Fibroblast of lung (primary cell): ENCODE measurements around the gene LAMB1. TPM values are rescaled to one million over a fixed set of nuclear protein-coding genes. Genes with fewer than 3 reads are reported as not detected.

Experiments
- DNase-seq, 2 donors: peaks; one replicate each; pipeline versions ENCODE4 v3.0.0 to v3.0.0-alpha.2; 2010; ENCODE audit warnings: low read depth in 2 of 2
- H2AFZ ChIP-seq: 2 replicates; pipeline ENCODE4 v1.5.1; 2012; ENCODE audit warnings: low read length, control low read depth, inconsistent platforms
- H3K27ac ChIP-seq: 2 replicates; pipeline ENCODE4 v1.5.1; 2011; ENCODE audit warnings: low read length, control low read depth; ENCODE audit not compliant: insufficient read depth
- H3K27me3 ChIP-seq: 2 replicates; pipeline ENCODE4 v1.5.1; 2011; ENCODE audit warnings: mild to moderate bottlenecking, low read length; ENCODE audit not compliant: control insufficient read depth, insufficient read depth
- H3K36me3 ChIP-seq: 2 replicates; pipeline ENCODE4 v1.5.1; 2011; ENCODE audit warnings: low read length; ENCODE audit not compliant: control insufficient read depth, insufficient read depth
- H3K4me1 ChIP-seq: 2 replicates; pipeline ENCODE4 v1.5.1; 2011; ENCODE audit warnings: low read length; ENCODE audit not compliant: control insufficient read depth, insufficient read depth; ENCODE audit errors: extremely low read depth
- H3K4me2 ChIP-seq: 2 replicates; pipeline ENCODE4 v1.5.1; 2011; ENCODE audit warnings: low read length, control low read depth; ENCODE audit not compliant: insufficient read depth; ENCODE audit errors: extremely low read depth
- H3K4me3 ChIP-seq, 4 experiments: fragments of 200-600 bp in 1 of 4; sonication (generic) in 1 of 4; replicated peaks in 1 of 4; 2 replicates each; pipeline ENCODE4 v1.5.1; 2011 to 2016; ENCODE audit warnings: low read length in 4 of 4, low read depth in 3 of 4, mild to moderate bottlenecking in 3 of 4, control low read depth in 2 of 4, inconsistent platforms in 1 of 4, mixed read lengths in 1 of 4; ENCODE audit not compliant: insufficient read depth in 1 of 4; ENCODE audit errors: control extremely low read depth in 1 of 4
- H3K79me2 ChIP-seq: 2 replicates; pipeline ENCODE4 v1.5.1; 2012; ENCODE audit warnings: mild to moderate bottlenecking, low read length, inconsistent platforms; ENCODE audit not compliant: control insufficient read depth, insufficient read depth
- H3K9ac ChIP-seq: 2 replicates; pipeline ENCODE4 v1.5.1; 2011; ENCODE audit warnings: mild to moderate bottlenecking, low read length, control low read depth; ENCODE audit not compliant: insufficient read depth
- H3K9me3 ChIP-seq: 2 replicates; pipeline ENCODE4 v1.5.1; 2012; ENCODE audit warnings: low read depth, low read length; ENCODE audit not compliant: control insufficient read depth, insufficient read depth
- H4K20me1 ChIP-seq: 2 replicates; pipeline ENCODE4 v1.5.1; 2011; ENCODE audit warnings: low read length; ENCODE audit not compliant: control insufficient read depth, insufficient read depth; ENCODE audit errors: extremely low read depth
- CTCF ChIP-seq, 2 donors: IDR thresholded peaks in 1 of 2; conservative IDR thresholded peaks in 1 of 2; 1 replicate in 1 of 2; 2 replicates in 1 of 2; pipeline ENCODE4 v1.5.1; 2011 to 2012; ENCODE audit warnings: low read length in 2 of 2, control low read depth in 1 of 2, inconsistent platforms in 1 of 2, low read depth in 1 of 2, mild to moderate bottlenecking in 1 of 2
- EZH2 ChIP-seq: IDR thresholded peaks from 2 replicates; pipeline ENCODE4 v1.5.1; 2012; ENCODE audit warnings: low read length, control low read depth, mild to moderate bottlenecking; ENCODE audit errors: missing control alignments
- polyA plus RNA-seq, 2 donors: library from polyadenylated mRNA; depleted of rRNA in 1 of 2; stranded (reverse) in 1 of 2; unstranded in 1 of 2; fragments of >200 nt; gene quantifications; 2 replicates each; pipeline ENCODE4 v1.2.1, GENCODE V29; 2011 to 2012; ENCODE audit warnings: missing spikeins in 1 of 2
- total RNA-seq: library from RNA; depleted of rRNA; stranded (reverse); fragments of >200 nt; gene quantifications from 2 replicates; pipeline ENCODE4 v1.2.1, GENCODE V29; 2014

LAMB1 gene
- total and polyA plus RNA-seq, 2 donors (not counting 1 experiment from before 2014, with no cell fraction given) = 428 to 516 TPM

DNA sequence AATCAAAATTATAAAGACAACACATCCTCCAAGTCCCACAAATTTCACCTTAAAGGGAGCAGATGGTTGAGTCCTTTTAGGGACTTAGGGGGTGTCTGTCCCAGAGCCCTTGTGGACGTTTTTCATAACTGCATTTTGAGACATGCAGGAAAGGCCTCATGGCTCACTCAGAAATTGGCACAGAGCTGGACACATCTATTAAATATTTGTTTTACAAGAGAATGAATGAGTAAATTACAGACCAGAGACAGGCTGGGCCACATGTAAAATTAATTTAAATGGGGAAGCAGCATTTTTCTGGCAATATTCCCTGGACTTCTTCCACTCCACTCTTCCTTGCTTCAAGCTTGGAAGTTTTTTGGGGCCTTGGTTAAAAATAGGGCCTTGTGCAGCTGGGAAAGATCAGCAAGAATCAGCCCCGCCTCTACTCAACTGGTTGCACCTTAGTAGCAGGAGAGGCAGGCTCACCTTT is 20.0 kb downstream of the LAMB1 start:
- no peaks in the 10 kb centered on the region for H3K9me3 ChIP-seq
- no peak overlapping the region for H3K4me3 ChIP-seq
- no peak overlapping the region for H3K9ac ChIP-seq
- peak; percentile 65 to 91 for DNase-seq
- H3K79me2 ChIP-seq = peaks cover 2% of the 10 kb centered on the region
- H3K36me3 ChIP-seq = peaks cover 18% of the 10 kb centered on the region
- no peaks in the 10 kb centered on the region for H4K20me1 ChIP-seq
- H2AFZ ChIP-seq = no peak overlapping the region
- no peak overlapping the region for H3K27ac ChIP-seq
- no peak for TF ChIP-seq EZH2
- peak; percentile 40 to 45 for TF ChIP-seq CTCF (conservative IDR thresholded peaks at IDR 0.05 in 1 of 2, IDR thresholded peaks at IDR 0.05 in 1 of 2; ENCODE audit: low read depth in 1 of 2, low read length in 2 of 2)
- no peak overlapping the region for H3K4me2 ChIP-seq
- H3K4me1 ChIP-seq = peaks cover 3% of the 10 kb centered on the region
- no peaks in the 10 kb centered on the region for H3K27me3 ChIP-seq

DNA sequence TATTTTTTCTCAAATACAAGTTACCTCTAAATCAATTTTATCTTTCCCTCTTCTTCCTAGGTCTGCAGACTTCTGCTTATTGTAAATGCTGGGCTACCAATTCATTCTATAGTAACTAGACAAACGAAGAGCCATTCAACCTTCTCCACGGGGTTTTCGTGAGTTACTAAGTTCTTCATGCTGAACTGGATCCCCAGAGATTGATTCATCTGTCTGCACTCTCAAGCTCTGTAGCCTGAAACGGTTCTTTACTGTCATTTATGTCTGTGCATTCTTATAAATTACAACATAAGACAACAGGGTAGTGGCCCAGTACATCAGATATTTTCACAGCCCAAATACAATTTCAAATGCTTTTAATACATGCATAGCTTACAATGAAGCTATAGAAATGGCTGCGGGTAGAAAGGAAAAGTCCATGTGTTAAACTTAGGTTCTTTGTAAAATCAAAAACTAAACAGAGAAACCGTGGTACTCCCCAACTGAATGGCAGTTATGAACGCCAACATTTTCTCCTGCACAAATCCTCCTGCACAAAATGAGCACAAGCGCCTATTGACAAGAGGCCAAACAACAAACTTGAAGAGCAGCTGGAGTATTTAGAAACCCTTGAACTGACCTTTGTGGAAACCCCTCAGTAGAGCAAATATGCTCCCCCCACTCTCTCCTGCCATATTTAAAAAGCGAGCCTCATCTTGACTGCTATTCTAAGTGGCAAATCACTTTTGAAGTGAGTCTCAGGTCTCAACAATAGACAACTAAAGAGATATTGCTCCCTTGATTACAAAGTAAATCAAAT is 20.7 kb downstream of the LAMB1 start:
- H3K79me2 ChIP-seq = peaks cover 2% of the 10 kb centered on the region
- peaks cover 3% of the 10 kb centered on the region for H3K4me1 ChIP-seq
- H3K4me2 ChIP-seq = no peak overlapping the region
- peaks cover 24% of the 10 kb centered on the region for H3K36me3 ChIP-seq
- no peak for DNase-seq
- H3K4me3 ChIP-seq = no peak overlapping the region
- H3K27me3 ChIP-seq = no peaks in the 10 kb centered on the region
- H4K20me1 ChIP-seq = no peaks in the 10 kb centered on the region
- H3K27ac ChIP-seq = no peak overlapping the region
- no peak overlapping the region for H2AFZ ChIP-seq
- no peaks in the 10 kb centered on the region for H3K9me3 ChIP-seq
- TF ChIP-seq EZH2 = no peak
- TF ChIP-seq CTCF (conservative IDR thresholded peaks at IDR 0.05 in 1 of 2, IDR thresholded peaks at IDR 0.05 in 1 of 2; ENCODE audit: low read depth in 1 of 2, low read length in 2 of 2) = no peak
- H3K9ac ChIP-seq = no peak overlapping the region

DNA sequence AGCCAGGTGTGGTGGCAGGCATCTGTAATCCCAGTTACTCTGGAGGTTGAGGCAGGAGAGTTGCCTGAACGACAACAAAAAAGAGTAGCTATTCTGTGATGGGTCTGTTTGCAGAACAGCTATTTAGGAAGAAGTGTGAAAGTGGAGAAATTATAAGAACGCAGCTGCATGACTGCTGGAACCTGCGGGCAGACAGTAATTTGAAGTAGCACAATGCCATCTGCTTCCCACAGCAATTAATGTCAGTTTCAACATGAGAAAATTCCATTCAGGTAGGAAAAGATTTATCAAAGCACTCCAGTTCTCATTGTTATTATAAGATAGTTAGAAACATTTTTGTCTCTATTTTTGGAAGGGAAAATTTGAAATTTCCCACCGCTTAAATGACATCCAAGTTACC is 21.5 kb downstream of the LAMB1 start:
- Histone ChIP-seq H3K9ac (no peak overlapping the region), H3K27me3 (no peaks in the 10 kb centered on the region), H4K20me1 (no peaks in the 10 kb centered on the region), H3K27ac (no peak overlapping the region), H3K36me3 (peaks cover 27% of the 10 kb centered on the region), H3K79me2 (peaks cover 2% of the 10 kb centered on the region), H3K4me1 (peaks cover 3% of the 10 kb centered on the region), H3K9me3 (no peaks in the 10 kb centered on the region), H3K4me2 (no peak overlapping the region), H3K4me3 (no peak overlapping the region), H2AFZ (no peak overlapping the region)
- DNase-seq = no peak
- TF ChIP-seq EZH2 (no peak), CTCF (conservative IDR thresholded peaks at IDR 0.05 in 1 of 2, IDR thresholded peaks at IDR 0.05 in 1 of 2; ENCODE audit: low read depth in 1 of 2, low read length in 2 of 2) (no peak)
